Lower leg skin (tissue), 4 donors: Measurements from ENCODE around the gene TMC7. TPM values are rescaled to one million over a fixed set of nuclear protein-coding genes. Genes with fewer than 3 reads are reported as not detected.

Source experiments
- DNase-seq, 2 donors: peaks; one replicate each; pipeline ENCODE4 v3.0.0-alpha.2; 2019; ENCODE audit warnings: low spot score in 2 of 2
- H3K4me3 ChIP-seq: fragments of 200-600 bp; sonication (generic); 2 replicates; pipeline ENCODE4 v1.5.1; 2017; ENCODE audit warnings: mild to moderate bottlenecking, low read depth; ENCODE audit not compliant: poor library complexity, severe bottlenecking
- CTCF ChIP-seq, 3 donors: fragments of 450-650 bp; IDR thresholded peaks; one replicate each; pipeline ENCODE4 v1.5.1; 2016; ENCODE audit warnings: antibody characterized with exemption in 3 of 3, mild to moderate bottlenecking in 3 of 3, moderate library complexity in 2 of 3
- POLR2A ChIP-seq, 2 donors: fragments of 450-650 bp; IDR thresholded peaks; one replicate each; pipeline ENCODE4 v1.6.1; 2016 to 2017; ENCODE audit warnings: antibody characterized with exemption in 2 of 2, mild to moderate bottlenecking in 1 of 2, moderate library complexity in 1 of 2
- WGBS, 2 donors: methylation state at CpG; one replicate each; pipeline ENCODE4 v1.1.5; 2018; 5-methylcytosine and 5-hydroxymethylcytosine counted together
- intact Hi-C: fragments of 100-400 bp; cut with DNase I; formaldehyde crosslinking; loops from one replicate; pipeline ENCODE4 v1.15.0; 2023; ENCODE audit warnings: low total_unique reads
- total RNA-seq, 4 donors: library from RNA; depleted of rRNA; stranded (reverse); fragments of >200 nt; gene quantifications; one replicate each; pipeline ENCODE4 v1.1.0, GENCODE V29; 2016

TMC7 gene
- total RNA-seq, 4 donors from 2014 or later: 0.38 to 1.6 (median 0.73) TPM

DNA sequence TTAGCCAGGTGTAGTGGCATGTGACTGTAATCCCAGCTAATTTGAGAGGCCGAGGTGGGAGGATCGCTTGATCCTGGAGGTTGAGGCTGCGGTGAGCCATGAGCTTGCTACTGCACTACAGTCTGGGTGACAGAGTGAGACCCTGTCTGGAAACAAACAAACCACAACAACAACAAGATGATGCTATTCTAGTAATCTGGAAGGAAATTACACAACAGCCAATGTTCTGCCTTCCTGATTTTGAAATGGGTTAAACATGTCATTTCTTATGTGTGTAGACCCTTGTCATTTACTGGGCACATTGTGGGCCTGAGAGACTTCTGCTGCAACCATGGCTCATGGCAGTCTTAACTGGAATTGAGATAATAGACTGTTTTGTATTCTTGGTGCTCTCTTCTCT lies 89.6 kb downstream of the TMC7 start:
- WGBS, 2 donors: 94 to 99% methylated on average over 3 of the region's 3 CpGs

GRCh38 chr16:19073863-19074262 lies 90.1 kb downstream of the TMC7 start:
- WGBS, 2 donors: 80 to 86% methylated on average over 7 of the region's 7 CpGs
- TF ChIP-seq CTCF (IDR thresholded peaks at IDR 0.05): no peak
- TF ChIP-seq POLR2A (IDR thresholded peaks at IDR 0.05): no peak
- intact Hi-C loops: loop anchor here (5.0 kb wide), 1 partner anchor 92 kb away; the partner anchor contains the start of gene TMC7
- no peak for DNase-seq
- no peak overlapping the region for H3K4me3 ChIP-seq

More for the DNA sequence above, 89.6 kb downstream of the TMC7 start:
- DNase-seq: no peak
- TF ChIP-seq POLR2A (IDR thresholded peaks at IDR 0.05) (no peak), CTCF (IDR thresholded peaks at IDR 0.05) (no peak)
- H3K4me3 ChIP-seq: no peak overlapping the region
- intact Hi-C loops: loop anchor here (5.0 kb wide), 1 partner anchor 91 kb away; the partner anchor contains the start of gene TMC7

- intact Hi-C loops: no loop called here
- WGBS, 2 donors: 91 to 96% methylated on average over 12 of the region's 12 CpGs
Measured at GRCh38 chr16:19075511-19075910, 91.8 kb downstream of the TMC7 start.

DNA sequence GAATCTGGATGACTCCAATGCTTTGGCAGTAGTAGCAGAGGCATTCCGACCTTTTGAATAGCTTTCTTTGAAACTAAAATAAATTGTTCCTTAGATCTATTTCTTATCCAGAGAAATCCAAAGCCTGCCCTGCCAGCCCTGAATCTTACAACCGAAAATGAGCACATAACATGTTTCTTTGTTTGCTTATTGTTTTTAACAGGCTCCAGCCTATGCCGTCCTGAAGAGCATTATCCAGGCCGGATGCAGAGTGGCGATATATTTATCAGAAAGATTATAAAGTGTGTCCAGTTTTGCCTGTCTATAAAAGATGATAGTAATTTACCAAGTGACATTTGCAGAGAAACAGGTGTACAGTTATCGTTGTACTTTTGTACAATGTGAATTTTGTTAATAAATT lies 94.1 kb downstream of the TMC7 start:
- intact Hi-C loops: no loop called here
- TF ChIP-seq CTCF (IDR thresholded peaks at IDR 0.05) (no peak), POLR2A (IDR thresholded peaks at IDR 0.05) (no peak)
- no peak overlapping the region for H3K4me3 ChIP-seq
- no peak for DNase-seq
- 85 to 88% methylated on average over 6 of the region's 6 CpGs for WGBS, 2 donors

More at GRCh38 chr16:19075511-19075910, 91.8 kb downstream of the TMC7 start:
- no peak overlapping the region for H3K4me3 ChIP-seq
- DNase-seq: peak in 1 of 2 donors; percentile 42
- no peak for TF ChIP-seq CTCF (IDR thresholded peaks at IDR 0.05)
- no peak for TF ChIP-seq POLR2A (IDR thresholded peaks at IDR 0.05)

DNA sequence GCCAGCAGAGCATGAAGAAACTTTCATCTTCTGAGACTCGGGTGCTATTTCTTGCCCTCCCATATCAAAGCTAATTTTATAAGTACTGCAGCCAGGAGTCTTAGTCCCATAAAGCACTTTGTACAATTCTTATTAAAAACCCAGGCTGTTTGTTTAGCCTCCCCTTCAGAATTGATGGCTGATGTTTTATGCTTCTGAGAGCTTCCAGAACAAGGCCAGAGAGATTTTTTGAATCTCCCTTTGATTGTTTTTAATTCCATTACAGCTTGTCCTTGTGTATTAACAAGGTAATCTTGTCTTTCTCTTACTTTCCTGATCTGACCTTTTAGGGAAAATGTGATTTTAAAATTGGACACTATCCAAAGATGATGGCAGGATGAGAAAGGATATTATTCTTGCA lies 99.9 kb downstream of the TMC7 start:
- WGBS, 2 donors: 89% methylated on average over 1 of the region's 1 CpG
- TF ChIP-seq POLR2A (IDR thresholded peaks at IDR 0.05) (no peak), CTCF (IDR thresholded peaks at IDR 0.05) (no peak)
- intact Hi-C loops: no loop called here
- no peak for DNase-seq
- no peak overlapping the region for H3K4me3 ChIP-seq

GRCh38 chr16:19084139-19084538 lies 100.4 kb downstream of the TMC7 start:
- TF ChIP-seq CTCF (IDR thresholded peaks at IDR 0.05) (no peak), POLR2A (IDR thresholded peaks at IDR 0.05) (no peak)
- intact Hi-C loops: no loop called here
- 77 to 79% methylated on average over 3 of the region's 3 CpGs for WGBS, 2 donors
- no peak overlapping the region for H3K4me3 ChIP-seq
- peak in 1 of 2 donors; percentile 36 for DNase-seq
